GM12878 (cell line): ENCODE data around the gene APOE. TPM values are rescaled to one million over a fixed set of nuclear protein-coding genes. Genes with fewer than 3 reads are reported as not detected.

Experiments used
- ATAC-seq: fragments of 200-7000 bp; cut with Tn5 transposase; 3 replicates; pipeline ENCODE4 v1.9.1; 2020; ENCODE audit warnings: mild to moderate bottlenecking, moderate library complexity
- BruUV-seq: library from RNA; stranded (reverse); fragments of 400-500 nt; replicated peaks from 2 replicates; lab custom pipeline; 2021; lab: Mats Ljungman, UMichigan
- CTCF ChIA-PET: fragments of 300-600 bp; sonication (Branson Sonifier 250); formaldehyde crosslinking; extraction: SDS; loops from one replicate; lab custom pipeline; 2021; ENCODE audit warnings: inconsistent platforms; lab: Yijun Ruan, JAX
- POLR2A ChIA-PET: fragments of 350-600 bp; formaldehyde crosslinking; extraction: SDS; loops from one replicate; lab custom pipeline; 2021; ENCODE audit warnings: inconsistent platforms; lab: Charles Lee
- RAD21 ChIA-PET: fragments of 300-600 bp; sonication (Branson Sonifier 250); formaldehyde crosslinking; loops from one replicate; lab custom pipeline; 2023; ENCODE audit warnings: antibody characterized with exemption; ENCODE audit not compliant: unreplicated experiment; lab: Charles Lee
- SMC1A ChIA-PET: fragments of 300-600 bp; sonication (Branson Sonifier 250); formaldehyde crosslinking; loops from one replicate; lab custom pipeline; 2023; ENCODE audit not compliant: unreplicated experiment, uncharacterized antibody; lab: Charles Lee
- DNase-seq: peaks from one replicate; pipeline ENCODE4 v3.0.0-alpha.2; 2011; ENCODE audit warnings: low read depth, low spot score
- FAIRE-seq: peaks from 3 replicates; lab custom pipeline; 2011; peaks lifted over from hg19 to GRCh38; lab: Jason Lieb, UNC
- H2AFZ ChIP-seq: 2 replicates; pipeline ENCODE4 v1.6.0; 2011; ENCODE audit warnings: low read depth, low read length, control low read depth; ENCODE audit not compliant: control insufficient read depth
- H3K27ac ChIP-seq: 2 replicates; pipeline ENCODE4 v1.5.1; 2011; ENCODE audit warnings: control low read depth; ENCODE audit not compliant: control insufficient read depth, insufficient read depth
- H3K27me3 ChIP-seq, 2 experiments: replicated peaks in 1 of 2; 2 replicates each; pipeline versions ENCODE4 v1.6.0 to v1.6.1; 2011; ENCODE audit warnings: low read length in 1 of 2; ENCODE audit not compliant: control insufficient read depth in 2 of 2, insufficient read depth in 2 of 2
- H3K36me3 ChIP-seq, 2 experiments: 2 replicates each; pipeline ENCODE4 v1.5.1; 2011; ENCODE audit warnings: low read length in 1 of 2; ENCODE audit not compliant: control insufficient read depth in 2 of 2, insufficient read depth in 2 of 2
- H3K4me1 ChIP-seq: 2 replicates; pipeline ENCODE4 v1.6.1; 2011; ENCODE audit warnings: mild to moderate bottlenecking, low read length, moderate library complexity, mixed read lengths; ENCODE audit not compliant: control insufficient read depth, insufficient read depth
- H3K4me2 ChIP-seq: 2 replicates; pipeline ENCODE4 v1.6.0; 2011; ENCODE audit warnings: control low read depth; ENCODE audit not compliant: control insufficient read depth, insufficient read depth
- H3K4me3 ChIP-seq: fragments of 200-600 bp; sonication (generic); 2 replicates; pipeline ENCODE4 v1.5.1; 2016
- H3K79me2 ChIP-seq: 2 replicates; pipeline ENCODE4 v1.6.0; 2011; ENCODE audit warnings: low read length; ENCODE audit not compliant: control insufficient read depth, insufficient read depth
- H3K9ac ChIP-seq: 2 replicates; pipeline ENCODE4 v1.8.0; 2011; ENCODE audit warnings: low read length, control low read depth, mixed read lengths; ENCODE audit not compliant: control insufficient read depth, insufficient read depth
- H3K9me3 ChIP-seq: replicated peaks from 3 replicates; pipeline ENCODE4 v1.5.1; 2011; ENCODE audit warnings: mild to moderate bottlenecking, low read length; ENCODE audit not compliant: control insufficient read depth, insufficient read depth
- H4K20me1 ChIP-seq: 2 replicates; pipeline ENCODE4 v1.6.0; 2011; ENCODE audit not compliant: control insufficient read depth, insufficient read depth
- BCL11A ChIP-seq: IDR thresholded peaks from 2 replicates; pipeline ENCODE4 v1.6.1; 2011; ENCODE audit warnings: low read depth, low read length
- BCL3 ChIP-seq: IDR thresholded peaks from 2 replicates; pipeline ENCODE4 v1.6.1; 2011; ENCODE audit warnings: borderline replicate concordance, low read depth, mild to moderate bottlenecking, moderate library complexity, low read length; ENCODE audit not compliant: insufficient read depth, poor library complexity, severe bottlenecking
- HCFC1 ChIP-seq: fragments of 150-350 bp; IDR thresholded peaks from 2 replicates; pipeline ENCODE4 v1.6.1; 2014; ENCODE audit warnings: low read length
- MYC ChIP-seq: IDR thresholded peaks from 2 replicates; pipeline ENCODE4 v1.6.1; 2011; ENCODE audit warnings: mild to moderate bottlenecking, low read length, moderate library complexity, inconsistent platforms; ENCODE audit not compliant: insufficient read depth, insufficient replicate concordance, insufficient read length, severe bottlenecking
- ZBED1 ChIP-seq: IDR thresholded peaks from 2 replicates; pipeline ENCODE4 v1.6.1; 2016; ENCODE audit warnings: borderline replicate concordance
- WGBS: methylation state at CpG from one replicate; pipeline ENCODE4 v1.1.6; 2016; ENCODE audit warnings: low lambda C conversion rate; ENCODE audit not compliant: insufficient replicate concordance, insufficient coverage; ENCODE audit errors: missing lambda C conversion rate; 5-methylcytosine and 5-hydroxymethylcytosine counted together
- in situ Hi-C: fragments of 300-500 bp; cut with MboI; formaldehyde crosslinking; loops from 9 replicates; pipeline ENCODE4 v1.14.3; 2018; ENCODE audit warnings: mixed read lengths
- intact Hi-C: fragments of 100-400 bp; cut with micrococcal nuclease; formaldehyde crosslinking; loops from one replicate; pipeline ENCODE4 v1.14.2; 2022; ENCODE audit not compliant: unreplicated experiment
- polyA plus RNA-seq, 11 experiments: library from polyadenylated mRNA; depleted of rRNA in 4 of 11; unstranded in 6 of 11; stranded (reverse) in 5 of 11; fragments of >200 nt; fragmentation: Nextera tagmentation in 4 of 11; fragmentation: Illumina TruSeq in 1 of 11; extraction: Ambion mirVana in 4 of 11; extraction: Trizol in 1 of 11; gene quantifications; 1 replicate in 1 of 11; 2 replicates in 10 of 11; pipeline versions ENCODE4 v1.2.1 to v1.2.3, GENCODE V29; 2011 to 2016; ENCODE audit warnings: inconsistent platforms in 2 of 11, missing spikeins in 2 of 11, low read depth in 1 of 11
- total RNA-seq, 4 experiments: library from RNA; depleted of rRNA in 3 of 4; stranded (reverse); fragments of >200 nt in 3 of 4; fragmentation: Illumina TruSeq in 1 of 4; extraction: Trizol in 1 of 4; gene quantifications; 2 replicates each; pipeline versions ENCODE4 v1.2.1 to v1.2.3, GENCODE V29; 2013 to 2021
- TF ChIP-seq, protein P1 (sequence below): fragments of 450-650 bp; IDR thresholded peaks from 2 replicates; pipeline ENCODE4 v1.6.1; 2017; ENCODE audit warnings: mild to moderate bottlenecking, low read depth, inconsistent platforms; ENCODE audit not compliant: poor library complexity, severe bottlenecking
- TF ChIP-seq, protein P2 (sequence below): IDR thresholded peaks from 2 replicates; pipeline ENCODE4 v1.6.1; 2011; ENCODE audit warnings: borderline replicate concordance, low read depth, mild to moderate bottlenecking, moderate library complexity, mixed read lengths, low read length; ENCODE audit not compliant: insufficient read depth; ENCODE audit errors: extremely low read length
- TF ChIP-seq, protein P3 (sequence below): fragments of 450-650 bp; formaldehyde crosslinking; IDR thresholded peaks from 2 replicates; pipeline ENCODE4 v1.5.0; 2022; ENCODE audit warnings: mild to moderate bottlenecking, missing genetic modification characterization

Gene APOE
- total and polyA plus RNA-seq, 10 of the 15 experiments (the other 5 are each of a cell fraction or from before 2014, with no cell fraction given) = 0.22 to 3.7 (median 0.44) TPM; not detected in 4

DNA sequence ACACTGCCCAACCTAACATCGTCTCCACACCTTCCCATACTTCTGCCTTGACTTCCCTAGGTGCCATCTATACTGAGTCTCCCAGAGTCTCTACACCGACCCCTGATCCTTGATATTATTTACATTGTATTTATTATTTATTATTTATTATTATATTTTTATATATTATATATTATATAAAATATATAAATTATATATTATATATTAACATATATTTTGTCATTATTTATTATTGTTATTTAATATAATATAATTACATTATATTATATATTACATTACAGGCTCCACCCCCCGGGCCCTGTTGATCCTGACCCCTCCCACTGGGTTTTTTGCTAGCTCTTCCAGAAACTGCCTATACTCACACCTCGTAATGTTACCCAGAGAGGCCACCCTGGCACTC is 32.9 kb upstream of the APOE start:
- Histone ChIP-seq H3K4me3 (no peak overlapping the region), H3K36me3 (no peaks in the 10 kb centered on the region), H3K4me1 (no peaks in the 10 kb centered on the region), H3K9me3 (no peaks in the 10 kb centered on the region), H3K9ac (no peak overlapping the region), H3K4me2 (no peak overlapping the region), H3K79me2 (no peaks in the 10 kb centered on the region), H4K20me1 (no peaks in the 10 kb centered on the region), H2AFZ (no peak overlapping the region), H3K27me3 (no peaks in the 10 kb centered on the region; a peak in 2 of 4 replicates), H3K27ac (no peak overlapping the region)
- ChIA-PET RAD21 (no interaction called here), CTCF (interaction anchor here (0.6 kb wide), 1 partner anchor 60 kb away, joined by 3 read pairs; no protein-coding TSS in a partner anchor), POLR2A (no interaction called here), SMC1A (interaction anchor here (0.7 kb wide), 1 partner anchor 299 kb away, joined by 3 read pairs; no protein-coding TSS in a partner anchor)
- no peak for ATAC-seq
- intact Hi-C loops = no loop called here
- in situ Hi-C loops = no loop called here
- TF ChIP-seq, protein P1, sequence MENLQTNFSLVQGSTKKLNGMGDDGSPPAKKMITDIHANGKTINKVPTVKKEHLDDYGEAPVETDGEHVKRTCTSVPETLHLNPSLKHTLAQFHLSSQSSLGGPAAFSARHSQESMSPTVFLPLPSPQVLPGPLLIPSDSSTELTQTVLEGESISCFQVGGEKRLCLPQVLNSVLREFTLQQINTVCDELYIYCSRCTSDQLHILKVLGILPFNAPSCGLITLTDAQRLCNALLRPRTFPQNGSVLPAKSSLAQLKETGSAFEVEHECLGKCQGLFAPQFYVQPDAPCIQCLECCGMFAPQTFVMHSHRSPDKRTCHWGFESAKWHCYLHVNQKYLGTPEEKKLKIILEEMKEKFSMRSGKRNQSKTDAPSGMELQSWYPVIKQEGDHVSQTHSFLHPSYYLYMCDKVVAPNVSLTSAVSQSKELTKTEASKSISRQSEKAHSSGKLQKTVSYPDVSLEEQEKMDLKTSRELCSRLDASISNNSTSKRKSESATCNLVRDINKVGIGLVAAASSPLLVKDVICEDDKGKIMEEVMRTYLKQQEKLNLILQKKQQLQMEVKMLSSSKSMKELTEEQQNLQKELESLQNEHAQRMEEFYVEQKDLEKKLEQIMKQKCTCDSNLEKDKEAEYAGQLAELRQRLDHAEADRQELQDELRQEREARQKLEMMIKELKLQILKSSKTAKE = no peak
- TF ChIP-seq, protein P2, sequence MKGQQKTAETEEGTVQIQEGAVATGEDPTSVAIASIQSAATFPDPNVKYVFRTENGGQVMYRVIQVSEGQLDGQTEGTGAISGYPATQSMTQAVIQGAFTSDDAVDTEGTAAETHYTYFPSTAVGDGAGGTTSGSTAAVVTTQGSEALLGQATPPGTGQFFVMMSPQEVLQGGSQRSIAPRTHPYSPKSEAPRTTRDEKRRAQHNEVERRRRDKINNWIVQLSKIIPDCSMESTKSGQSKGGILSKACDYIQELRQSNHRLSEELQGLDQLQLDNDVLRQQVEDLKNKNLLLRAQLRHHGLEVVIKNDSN = no peak
- no peak for TF ChIP-seq ZBED1
- no peak for FAIRE-seq
- no peak for DNase-seq
- 12% methylated on average over 4 of the region's 4 CpGs for WGBS
- no TSS peak for BruUV-seq

- Histone ChIP-seq H3K4me2 (no peak overlapping the region), H3K79me2 (no peaks in the 10 kb centered on the region), H3K27ac (no peak overlapping the region), H3K9ac (no peak overlapping the region), H3K9me3 (no peaks in the 10 kb centered on the region), H4K20me1 (no peaks in the 10 kb centered on the region), H3K36me3 (no peaks in the 10 kb centered on the region), H3K27me3 (no peaks in the 10 kb centered on the region; a peak in 2 of 4 replicates), H3K4me1 (no peaks in the 10 kb centered on the region), H2AFZ (no peak overlapping the region), H3K4me3 (no peak overlapping the region)
- no peak for ATAC-seq
- CTCF ChIA-PET = no interaction called here
- intact Hi-C loops (no loop called here), in situ Hi-C loops (no loop called here)
- SMC1A ChIA-PET = no interaction called here
- no peak for FAIRE-seq
- no peak for DNase-seq
- RAD21 ChIA-PET = no interaction called here
- WGBS = 38% methylated on average over 16 of the region's 16 CpGs
- POLR2A ChIA-PET = no interaction called here
- no TSS peak for BruUV-seq
- TF ChIP-seq, protein P3, sequence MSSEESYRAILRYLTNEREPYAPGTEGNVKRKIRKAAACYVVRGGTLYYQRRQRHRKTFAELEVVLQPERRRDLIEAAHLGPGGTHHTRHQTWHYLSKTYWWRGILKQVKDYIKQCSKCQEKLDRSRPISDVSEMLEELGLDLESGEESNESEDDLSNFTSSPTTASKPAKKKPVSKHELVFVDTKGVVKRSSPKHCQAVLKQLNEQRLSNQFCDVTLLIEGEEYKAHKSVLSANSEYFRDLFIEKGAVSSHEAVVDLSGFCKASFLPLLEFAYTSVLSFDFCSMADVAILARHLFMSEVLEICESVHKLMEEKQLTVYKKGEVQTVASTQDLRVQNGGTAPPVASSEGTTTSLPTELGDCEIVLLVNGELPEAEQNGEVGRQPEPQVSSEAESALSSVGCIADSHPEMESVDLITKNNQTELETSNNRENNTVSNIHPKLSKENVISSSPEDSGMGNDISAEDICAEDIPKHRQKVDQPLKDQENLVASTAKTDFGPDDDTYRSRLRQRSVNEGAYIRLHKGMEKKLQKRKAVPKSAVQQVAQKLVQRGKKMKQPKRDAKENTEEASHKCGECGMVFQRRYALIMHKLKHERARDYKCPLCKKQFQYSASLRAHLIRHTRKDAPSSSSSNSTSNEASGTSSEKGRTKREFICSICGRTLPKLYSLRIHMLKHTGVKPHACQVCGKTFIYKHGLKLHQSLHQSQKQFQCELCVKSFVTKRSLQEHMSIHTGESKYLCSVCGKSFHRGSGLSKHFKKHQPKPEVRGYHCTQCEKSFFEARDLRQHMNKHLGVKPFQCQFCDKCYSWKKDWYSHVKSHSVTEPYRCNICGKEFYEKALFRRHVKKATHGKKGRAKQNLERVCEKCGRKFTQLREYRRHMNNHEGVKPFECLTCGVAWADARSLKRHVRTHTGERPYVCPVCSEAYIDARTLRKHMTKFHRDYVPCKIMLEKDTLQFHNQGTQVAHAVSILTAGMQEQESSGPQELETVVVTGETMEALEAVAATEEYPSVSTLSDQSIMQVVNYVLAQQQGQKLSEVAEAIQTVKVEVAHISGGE = no peak
- TF ChIP-seq BCL3 = no peak
- TF ChIP-seq MYC = no peak
- TF ChIP-seq HCFC1 = no peak
- no peak for TF ChIP-seq BCL11A
Measured at GRCh38 chr19:44874317-44874716, 31.3 kb upstream of the APOE start.
